SHP77 treated with DMSO at 0.1 percent for 48 hours (cell line): ENCODE data around the gene XPO1.
"Not testable (repeated sequence)": the region's sequence is repeated elsewhere in the genome, so short reads cannot be mapped to it uniquely, and the experiment has no call there.

Source experiments
- DNase-seq: peaks from one replicate; lab custom pipeline; 2025; lab: John Stamatoyannopoulos, UW

The XPO1 gene, protein sequence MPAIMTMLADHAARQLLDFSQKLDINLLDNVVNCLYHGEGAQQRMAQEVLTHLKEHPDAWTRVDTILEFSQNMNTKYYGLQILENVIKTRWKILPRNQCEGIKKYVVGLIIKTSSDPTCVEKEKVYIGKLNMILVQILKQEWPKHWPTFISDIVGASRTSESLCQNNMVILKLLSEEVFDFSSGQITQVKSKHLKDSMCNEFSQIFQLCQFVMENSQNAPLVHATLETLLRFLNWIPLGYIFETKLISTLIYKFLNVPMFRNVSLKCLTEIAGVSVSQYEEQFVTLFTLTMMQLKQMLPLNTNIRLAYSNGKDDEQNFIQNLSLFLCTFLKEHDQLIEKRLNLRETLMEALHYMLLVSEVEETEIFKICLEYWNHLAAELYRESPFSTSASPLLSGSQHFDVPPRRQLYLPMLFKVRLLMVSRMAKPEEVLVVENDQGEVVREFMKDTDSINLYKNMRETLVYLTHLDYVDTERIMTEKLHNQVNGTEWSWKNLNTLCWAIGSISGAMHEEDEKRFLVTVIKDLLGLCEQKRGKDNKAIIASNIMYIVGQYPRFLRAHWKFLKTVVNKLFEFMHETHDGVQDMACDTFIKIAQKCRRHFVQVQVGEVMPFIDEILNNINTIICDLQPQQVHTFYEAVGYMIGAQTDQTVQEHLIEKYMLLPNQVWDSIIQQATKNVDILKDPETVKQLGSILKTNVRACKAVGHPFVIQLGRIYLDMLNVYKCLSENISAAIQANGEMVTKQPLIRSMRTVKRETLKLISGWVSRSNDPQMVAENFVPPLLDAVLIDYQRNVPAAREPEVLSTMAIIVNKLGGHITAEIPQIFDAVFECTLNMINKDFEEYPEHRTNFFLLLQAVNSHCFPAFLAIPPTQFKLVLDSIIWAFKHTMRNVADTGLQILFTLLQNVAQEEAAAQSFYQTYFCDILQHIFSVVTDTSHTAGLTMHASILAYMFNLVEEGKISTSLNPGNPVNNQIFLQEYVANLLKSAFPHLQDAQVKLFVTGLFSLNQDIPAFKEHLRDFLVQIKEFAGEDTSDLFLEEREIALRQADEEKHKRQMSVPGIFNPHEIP (N-terminal part only)

GRCh38 chr2:61538200-61538919 is at the start of gene XPO1:
XPO1 (minus strand) TSS chr2:61538356; CDS start chr2:61533897, 4,459 bp downstream.
- peak; percentile 99 for DNase-seq

DNA sequence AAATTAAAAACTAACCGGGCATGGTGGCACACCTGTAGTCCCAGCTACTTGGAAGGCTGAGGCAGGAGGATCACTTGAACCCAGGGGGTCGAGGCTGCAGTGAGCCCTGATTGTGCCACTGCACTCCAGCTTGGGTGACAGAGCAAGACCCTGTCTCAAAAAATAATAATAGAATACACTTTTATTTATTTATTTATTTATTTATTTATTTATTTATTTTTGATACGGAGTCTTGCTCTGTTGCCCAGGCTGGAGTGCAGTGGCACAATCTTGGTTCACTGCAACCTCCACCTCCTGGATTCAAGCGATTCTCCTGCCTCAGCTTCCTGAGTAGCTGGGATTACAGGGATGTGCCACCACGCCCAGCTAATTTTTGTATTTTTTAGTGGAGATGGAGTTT is 48.8 kb upstream of the XPO1 start:
- not testable (repeated sequence) for DNase-seq

DNA sequence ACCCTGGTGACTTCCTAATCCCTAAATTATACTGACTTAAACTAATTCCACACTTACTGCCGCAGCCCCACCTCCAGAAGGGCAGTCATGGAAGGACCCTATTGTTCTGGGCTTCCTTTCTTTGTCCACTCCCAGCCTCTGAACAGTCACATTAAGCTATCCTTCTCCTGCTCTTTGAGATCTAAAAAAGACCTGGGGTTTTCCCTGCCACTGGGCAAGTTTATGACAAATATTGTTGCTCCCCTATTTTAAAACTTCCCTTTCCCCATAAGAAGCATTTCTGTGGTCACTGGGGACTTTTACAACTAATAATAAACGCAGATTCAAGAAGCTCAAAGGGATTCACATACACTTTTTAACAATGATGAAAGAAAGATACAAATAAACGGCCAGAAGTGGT is 47.2 kb upstream of the XPO1 start:
- no peak for DNase-seq

- DNase-seq = not testable (repeated sequence)
Measured at GRCh38 chr2:61584368-61584767, 46.2 kb upstream of the XPO1 start.

DNA sequence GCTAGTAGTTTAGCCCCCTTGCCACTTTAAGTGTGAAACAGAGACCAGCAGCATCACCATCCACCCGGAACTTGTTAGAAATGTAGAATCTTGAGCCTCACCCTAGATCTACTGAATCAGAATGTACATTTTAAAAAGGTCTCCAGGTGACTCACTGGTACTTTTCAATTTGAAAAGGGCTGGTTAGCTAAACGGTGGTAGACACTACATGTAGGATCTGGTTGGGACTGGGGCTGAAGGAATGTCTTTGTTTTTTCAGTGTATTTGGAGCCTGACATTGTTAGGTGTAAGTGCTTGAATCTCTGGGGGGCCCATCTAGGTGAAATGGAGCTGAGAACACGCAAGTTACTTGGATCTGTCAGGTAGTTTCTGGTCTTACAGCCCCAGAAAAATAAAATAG is 44.0 kb upstream of the XPO1 start:
- no peak for DNase-seq

- DNase-seq = no peak
Measured at GRCh38 chr2:61581716-61582115, 43.6 kb upstream of the XPO1 start.

DNA sequence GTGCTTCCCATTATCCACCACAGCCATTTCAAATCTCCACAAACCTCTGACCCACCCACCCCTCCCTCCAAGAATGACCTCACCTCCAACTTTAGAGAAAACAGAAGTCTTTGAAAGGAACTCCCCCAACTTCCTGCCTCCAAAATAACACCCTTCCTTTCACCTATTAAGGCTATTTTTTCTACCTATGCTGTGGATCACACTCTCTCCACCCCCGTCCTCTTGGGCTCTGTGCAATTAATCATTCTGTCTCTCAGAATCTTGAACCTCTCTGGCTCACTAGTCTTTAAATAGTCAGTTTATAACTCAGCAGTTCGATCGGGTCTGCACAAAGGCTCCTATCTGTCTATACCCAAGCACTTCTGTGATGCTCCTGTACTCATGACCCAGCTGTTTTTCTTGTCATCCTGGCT is 37.3 kb upstream of the XPO1 start:
- DNase-seq = no peak

- no peak for DNase-seq
Measured at GRCh38 chr2:61566566-61566965, 28.4 kb upstream of the XPO1 start.

DNA sequence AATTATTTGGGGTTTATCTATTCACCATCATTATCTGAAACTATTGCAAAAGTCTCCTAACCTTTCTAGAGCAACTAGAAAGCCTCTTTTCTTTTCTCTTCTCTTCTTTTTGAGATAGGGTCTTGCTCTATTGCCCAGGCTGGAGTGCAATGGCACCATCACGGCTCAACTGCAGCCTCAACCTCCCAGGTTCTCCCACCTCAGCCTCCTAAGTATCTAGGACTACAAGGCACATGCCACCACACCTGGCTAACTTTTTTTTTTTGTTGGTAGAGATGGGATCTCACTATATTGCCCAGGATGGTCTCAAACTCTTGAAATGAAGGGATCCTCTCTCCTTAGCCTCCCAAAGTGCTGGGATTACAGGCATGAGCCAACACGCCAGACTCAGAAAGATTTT is 24.5 kb upstream of the XPO1 start:
- no peak for DNase-seq

DNA sequence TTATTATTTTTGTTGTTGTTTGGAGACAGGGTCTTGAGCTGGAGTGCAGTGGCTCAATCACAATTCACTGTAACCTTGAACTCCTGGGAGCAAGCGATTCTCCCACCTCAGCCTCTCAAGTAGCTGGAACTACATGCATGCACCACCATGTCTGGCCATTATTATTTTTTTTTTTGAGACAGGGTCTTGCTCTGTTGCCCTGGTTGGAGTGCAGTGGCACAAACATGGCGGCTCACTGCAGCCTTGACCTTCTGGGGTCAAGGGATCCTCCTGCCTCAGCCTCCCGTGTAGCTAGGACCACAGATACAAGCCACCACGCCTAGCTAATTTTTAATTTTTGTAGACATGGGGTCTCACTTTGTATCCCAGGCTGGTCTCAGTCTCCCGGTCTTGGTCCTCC is 20.0 kb upstream of the XPO1 start:
- DNase-seq = no peak

DNA sequence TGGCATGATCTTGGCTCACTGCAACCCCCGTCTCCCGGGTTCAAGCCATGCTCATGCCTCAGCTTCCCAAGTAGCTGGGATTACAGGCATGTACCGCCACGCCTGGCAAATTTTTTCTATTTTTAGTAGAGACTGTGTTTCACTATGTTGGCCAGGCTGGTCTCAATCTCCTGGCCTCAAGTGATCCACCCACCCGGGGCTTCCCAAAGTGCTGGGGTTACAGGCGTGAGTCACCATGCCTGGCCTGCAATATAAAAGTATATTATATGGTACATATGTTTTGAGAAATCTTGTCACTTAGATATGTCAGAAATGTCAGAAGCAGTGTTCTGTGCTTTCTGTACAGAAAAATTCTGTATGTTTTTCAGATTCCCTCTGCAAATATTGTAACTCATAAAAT is 19.2 kb upstream of the XPO1 start:
- no peak for DNase-seq

DNA sequence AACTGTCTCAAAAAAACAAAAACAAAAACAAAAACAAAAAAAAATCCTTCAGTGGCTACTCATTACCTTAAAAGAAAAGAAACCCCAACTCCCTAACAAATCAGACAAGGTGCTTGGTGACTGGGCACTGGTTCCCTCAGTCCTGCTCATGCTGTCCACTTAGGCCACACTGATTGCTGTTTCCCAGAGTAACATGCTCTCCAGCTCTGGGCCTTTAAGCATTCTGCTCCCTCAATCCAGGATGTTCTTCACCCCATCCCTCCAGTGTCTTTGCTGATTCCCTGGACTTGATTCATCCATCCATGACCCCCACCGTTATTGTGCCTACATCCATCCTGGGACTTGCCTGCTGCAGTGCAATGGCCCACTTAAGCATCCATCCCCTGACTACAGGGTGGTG is 16.4 kb upstream of the XPO1 start:
- DNase-seq = no peak

- no peak for DNase-seq
Measured at GRCh38 chr2:61550375-61551209, 12.4 kb upstream of the XPO1 start.

GRCh38 chr2:61549546-61549945 is 11.4 kb upstream of the XPO1 start:
- no peak for DNase-seq

DNA sequence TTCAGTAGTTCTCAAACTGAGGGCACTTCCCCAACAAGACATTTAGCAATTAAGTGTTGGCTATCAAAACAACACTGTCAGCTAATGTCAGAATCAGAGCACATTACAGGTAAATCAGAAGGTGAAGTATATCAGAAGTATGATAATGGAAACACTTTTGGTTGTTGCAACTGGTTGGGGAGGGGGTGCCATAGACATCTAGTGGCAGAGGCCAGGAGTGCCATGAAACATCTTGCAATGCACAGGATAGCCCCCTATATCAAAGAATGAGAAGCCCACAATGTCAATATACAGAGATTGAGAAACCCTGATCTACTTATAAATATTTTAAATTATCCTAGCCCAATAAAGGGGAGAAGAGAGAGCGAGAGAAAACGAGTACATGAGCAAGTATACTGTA is 4.9 kb upstream of the XPO1 start:
- no peak for DNase-seq

- not testable (repeated sequence) for DNase-seq
Measured at GRCh38 chr2:61540167-61540566, 2.0 kb upstream of the XPO1 start.

GRCh38 chr2:61538920-61539520 is 864 bp upstream of the XPO1 start:
- DNase-seq = peak; percentile 51

DNA sequence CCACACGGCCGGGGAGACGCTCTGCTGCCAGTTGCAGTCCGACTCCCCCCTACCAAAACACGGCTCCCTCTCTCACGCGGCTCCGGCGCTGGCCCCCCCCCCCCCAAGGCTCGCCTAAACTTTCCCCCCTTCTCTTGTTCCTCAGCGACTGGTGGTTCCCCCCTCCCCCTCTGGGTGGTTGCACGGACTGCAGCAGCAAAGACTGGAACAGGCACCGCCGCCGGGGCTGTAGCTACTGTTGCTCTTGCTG is 281 bp downstream of the XPO1 start:
- no peak for DNase-seq

GRCh38 chr2:61537277-61537949 is 743 bp downstream of the XPO1 start:
- DNase-seq = no peak

GRCh38 chr2:61536572-61537276 is 1.4 kb downstream of the XPO1 start:
- DNase-seq = peak; percentile 61
